Erythroblast (primary cell): ENCODE data around the gene RAC3.

Experiments used
- GATA1 ChIP-seq: IDR thresholded peaks from 2 replicates; pipeline ENCODE4 v1.6.1; 2011; ENCODE audit warnings: low read depth, mild to moderate bottlenecking, control low read depth, low read length, moderate library complexity
- POLR2A ChIP-seq: IDR thresholded peaks from 2 replicates; pipeline ENCODE4 v1.6.1; 2011; ENCODE audit warnings: mild to moderate bottlenecking, low read length

DNA sequence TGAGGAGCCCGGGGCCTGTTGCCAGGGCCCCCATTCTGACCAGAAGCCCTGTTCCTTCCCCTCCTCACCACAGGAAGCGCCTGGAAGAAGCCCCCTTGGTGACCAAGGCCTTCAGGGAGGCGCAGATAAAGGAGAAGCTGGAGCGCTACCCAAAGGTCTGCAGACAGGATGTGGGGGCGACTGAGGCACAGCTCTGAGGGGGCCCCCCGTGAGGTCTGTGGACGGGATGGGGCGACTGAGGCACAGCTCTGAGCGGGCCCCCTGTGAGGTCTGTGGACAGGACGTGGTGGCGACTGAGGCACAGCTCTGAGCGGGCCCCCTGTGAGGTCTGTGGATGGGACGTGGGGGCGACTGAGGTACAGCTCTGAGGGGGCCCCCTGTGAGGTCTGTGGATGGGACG, 22.1 kb upstream of the RAC3 start:
- no peak for TF ChIP-seq POLR2A
- no peak for TF ChIP-seq GATA1
